Measurements from ENCODE around the gene RACGAP1.

The RACGAP1 gene, protein sequence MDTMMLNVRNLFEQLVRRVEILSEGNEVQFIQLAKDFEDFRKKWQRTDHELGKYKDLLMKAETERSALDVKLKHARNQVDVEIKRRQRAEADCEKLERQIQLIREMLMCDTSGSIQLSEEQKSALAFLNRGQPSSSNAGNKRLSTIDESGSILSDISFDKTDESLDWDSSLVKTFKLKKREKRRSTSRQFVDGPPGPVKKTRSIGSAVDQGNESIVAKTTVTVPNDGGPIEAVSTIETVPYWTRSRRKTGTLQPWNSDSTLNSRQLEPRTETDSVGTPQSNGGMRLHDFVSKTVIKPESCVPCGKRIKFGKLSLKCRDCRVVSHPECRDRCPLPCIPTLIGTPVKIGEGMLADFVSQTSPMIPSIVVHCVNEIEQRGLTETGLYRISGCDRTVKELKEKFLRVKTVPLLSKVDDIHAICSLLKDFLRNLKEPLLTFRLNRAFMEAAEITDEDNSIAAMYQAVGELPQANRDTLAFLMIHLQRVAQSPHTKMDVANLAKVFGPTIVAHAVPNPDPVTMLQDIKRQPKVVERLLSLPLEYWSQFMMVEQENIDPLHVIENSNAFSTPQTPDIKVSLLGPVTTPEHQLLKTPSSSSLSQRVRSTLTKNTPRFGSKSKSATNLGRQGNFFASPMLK

DNA sequence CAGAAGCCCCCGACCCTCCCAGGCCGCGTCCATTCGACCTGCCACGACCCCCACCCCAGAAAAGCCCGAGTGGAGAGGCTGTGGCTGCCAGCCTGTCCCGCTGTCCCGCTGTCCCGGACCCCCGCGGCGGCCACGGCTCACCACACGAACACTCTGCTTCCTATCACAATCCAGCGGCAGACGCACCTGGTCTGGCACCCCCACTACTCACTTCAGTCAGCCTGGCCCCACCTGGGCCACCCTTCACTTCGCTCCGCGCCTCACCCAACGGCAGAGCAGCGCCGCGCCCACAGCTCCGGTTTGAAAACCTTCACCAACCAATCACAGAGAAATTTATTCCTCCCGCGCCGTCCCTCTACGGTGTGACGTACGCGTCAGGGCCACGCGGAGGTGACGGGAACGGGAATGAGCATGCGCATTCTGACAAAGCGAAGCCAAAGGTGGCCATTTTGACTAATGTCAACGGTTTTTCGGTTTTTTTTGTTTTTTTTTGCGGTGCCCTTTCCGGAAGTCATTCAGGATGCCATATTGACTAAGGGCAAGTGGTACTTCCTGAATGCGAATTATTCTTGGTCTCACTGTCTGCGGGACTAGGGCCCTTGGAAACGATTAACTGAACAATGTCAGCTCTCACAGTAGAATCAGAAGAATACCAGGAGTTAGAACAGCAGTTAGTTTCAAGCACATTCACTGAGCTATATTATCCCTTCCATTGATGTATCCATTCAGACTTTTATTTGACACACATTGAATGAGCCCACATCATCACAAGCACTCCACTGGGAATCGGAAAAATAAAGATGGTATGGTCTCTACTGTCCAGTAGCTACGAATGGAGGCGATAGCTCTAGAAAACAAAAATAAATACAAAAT, at the start of gene RACGAP1:
TSS of gene RACGAP1 (minus strand) at position 308 of the 873 bp plus-strand sequence. CDS start 8,779 bp downstream, outside the sequence.
- peak within 1 kb of the TSS; percentile 91 for H3K4me2 ChIP-seq
- H3K4me3 ChIP-seq (IDR thresholded peaks at IDR 0.05; ENCODE audit: insufficient read depth, low read depth, low read length), result no peak within 1 kb of the TSS
- H3K4me1 ChIP-seq (ENCODE audit: low read depth, poor library complexity, severe bottlenecking), result peaks cover 29% of the 10 kb centered on the region
- TF ChIP-seq, protein P1, sequence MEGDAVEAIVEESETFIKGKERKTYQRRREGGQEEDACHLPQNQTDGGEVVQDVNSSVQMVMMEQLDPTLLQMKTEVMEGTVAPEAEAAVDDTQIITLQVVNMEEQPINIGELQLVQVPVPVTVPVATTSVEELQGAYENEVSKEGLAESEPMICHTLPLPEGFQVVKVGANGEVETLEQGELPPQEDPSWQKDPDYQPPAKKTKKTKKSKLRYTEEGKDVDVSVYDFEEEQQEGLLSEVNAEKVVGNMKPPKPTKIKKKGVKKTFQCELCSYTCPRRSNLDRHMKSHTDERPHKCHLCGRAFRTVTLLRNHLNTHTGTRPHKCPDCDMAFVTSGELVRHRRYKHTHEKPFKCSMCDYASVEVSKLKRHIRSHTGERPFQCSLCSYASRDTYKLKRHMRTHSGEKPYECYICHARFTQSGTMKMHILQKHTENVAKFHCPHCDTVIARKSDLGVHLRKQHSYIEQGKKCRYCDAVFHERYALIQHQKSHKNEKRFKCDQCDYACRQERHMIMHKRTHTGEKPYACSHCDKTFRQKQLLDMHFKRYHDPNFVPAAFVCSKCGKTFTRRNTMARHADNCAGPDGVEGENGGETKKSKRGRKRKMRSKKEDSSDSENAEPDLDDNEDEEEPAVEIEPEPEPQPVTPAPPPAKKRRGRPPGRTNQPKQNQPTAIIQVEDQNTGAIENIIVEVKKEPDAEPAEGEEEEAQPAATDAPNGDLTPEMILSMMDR (conservative IDR thresholded peaks at IDR 0.05; ENCODE audit: low read depth, low read length), result no peak
- H3K79me2 ChIP-seq (ENCODE audit: insufficient read depth, low read depth), result peaks cover 49% of the 10 kb centered on the region
- peak within 1 kb of the TSS; percentile 84 for H3K9ac ChIP-seq
- H3K27ac ChIP-seq, result peak within 1 kb of the TSS; percentile 65
- no peaks in the 10 kb centered on the region for H4K20me1 ChIP-seq (ENCODE audit: insufficient read depth)
- no peaks in the 10 kb centered on the region for H3K27me3 ChIP-seq (ENCODE audit: insufficient read depth, low read depth)
- peak within 1 kb of the TSS; percentile 83 for H2AFZ ChIP-seq (ENCODE audit: low read depth)
- H3K36me3 ChIP-seq (ENCODE audit: insufficient read depth), result peaks cover 6% of the 10 kb centered on the region; the same call in 1 of the 2 replicates

DNA sequence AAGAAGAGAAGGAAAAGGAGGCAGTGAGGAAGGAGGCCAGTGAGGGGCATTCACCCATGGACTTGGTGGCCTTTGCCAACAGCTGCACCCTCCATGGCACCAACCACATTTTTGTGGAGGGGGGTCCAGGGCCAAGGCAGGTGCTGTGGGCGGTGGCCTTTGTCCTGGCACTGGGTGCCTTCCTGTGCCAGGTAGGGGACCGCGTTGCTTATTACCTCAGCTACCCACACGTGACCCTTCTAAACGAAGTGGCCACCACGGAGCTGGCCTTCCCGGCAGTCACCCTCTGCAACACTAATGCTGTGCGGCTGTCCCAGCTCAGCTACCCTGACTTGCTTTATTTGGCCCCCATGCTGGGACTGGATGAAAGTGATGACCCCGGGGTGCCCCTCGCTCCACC, 48.4 kb upstream of the RACGAP1 start:
- no peak overlapping the region for H3K4me2 ChIP-seq
- no peak overlapping the region for H3K9ac ChIP-seq
- no peaks in the 10 kb centered on the region; the same call in 1 of the 2 replicates for H3K27me3 ChIP-seq (ENCODE audit: insufficient read depth, low read depth)
- no peak overlapping the region for H3K27ac ChIP-seq
- no peak overlapping the region for H2AFZ ChIP-seq (ENCODE audit: low read depth)
- H3K79me2 ChIP-seq (ENCODE audit: insufficient read depth, low read depth), result no peaks in the 10 kb centered on the region
- no peaks in the 10 kb centered on the region for H3K36me3 ChIP-seq (ENCODE audit: insufficient read depth)
- no peaks in the 10 kb centered on the region for H4K20me1 ChIP-seq (ENCODE audit: insufficient read depth)
- TF ChIP-seq, protein P1 (conservative IDR thresholded peaks at IDR 0.05; ENCODE audit: low read depth, low read length), result no peak
- H3K4me3 ChIP-seq (IDR thresholded peaks at IDR 0.05; ENCODE audit: insufficient read depth, low read depth, low read length), result no peak overlapping the region
- peaks cover 22% of the 10 kb centered on the region for H3K4me1 ChIP-seq (ENCODE audit: low read depth, poor library complexity, severe bottlenecking)

DNA sequence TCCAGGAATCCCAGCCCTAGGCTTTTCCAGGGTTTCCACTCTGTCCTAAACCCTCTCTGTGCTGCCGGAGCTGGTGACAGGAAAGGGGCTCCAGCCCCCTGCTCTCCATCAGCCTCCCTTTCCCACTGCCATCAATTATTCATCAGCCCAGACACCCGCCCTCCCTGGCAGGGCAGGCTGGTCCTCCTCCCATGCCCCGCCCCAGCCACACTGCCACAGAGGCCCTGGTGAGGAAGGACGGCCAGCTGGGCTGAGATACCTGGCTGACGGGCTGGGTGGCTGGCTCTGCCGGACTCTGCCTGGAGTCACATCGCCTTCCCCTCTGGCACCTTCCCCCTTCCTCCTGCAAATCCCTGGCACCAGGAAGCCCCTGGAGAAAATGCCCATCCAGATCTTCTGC, 47.9 kb upstream of the RACGAP1 start:
- Histone ChIP-seq H3K27me3 (ENCODE audit: insufficient read depth, low read depth) (no peaks in the 10 kb centered on the region; the same call in 1 of the 2 replicates), H3K36me3 (ENCODE audit: insufficient read depth) (no peaks in the 10 kb centered on the region), H3K4me3 (IDR thresholded peaks at IDR 0.05; ENCODE audit: insufficient read depth, low read depth, low read length) (no peak overlapping the region), H3K4me2 (no peak overlapping the region), H2AFZ (ENCODE audit: low read depth) (no peak overlapping the region), H3K4me1 (ENCODE audit: low read depth, poor library complexity, severe bottlenecking) (peaks cover 22% of the 10 kb centered on the region), H3K27ac (no peak overlapping the region), H3K79me2 (ENCODE audit: insufficient read depth, low read depth) (no peaks in the 10 kb centered on the region), H4K20me1 (ENCODE audit: insufficient read depth) (no peaks in the 10 kb centered on the region), H3K9ac (no peak overlapping the region)
- TF ChIP-seq, protein P1 (conservative IDR thresholded peaks at IDR 0.05; ENCODE audit: low read depth, low read length), result no peak

DNA sequence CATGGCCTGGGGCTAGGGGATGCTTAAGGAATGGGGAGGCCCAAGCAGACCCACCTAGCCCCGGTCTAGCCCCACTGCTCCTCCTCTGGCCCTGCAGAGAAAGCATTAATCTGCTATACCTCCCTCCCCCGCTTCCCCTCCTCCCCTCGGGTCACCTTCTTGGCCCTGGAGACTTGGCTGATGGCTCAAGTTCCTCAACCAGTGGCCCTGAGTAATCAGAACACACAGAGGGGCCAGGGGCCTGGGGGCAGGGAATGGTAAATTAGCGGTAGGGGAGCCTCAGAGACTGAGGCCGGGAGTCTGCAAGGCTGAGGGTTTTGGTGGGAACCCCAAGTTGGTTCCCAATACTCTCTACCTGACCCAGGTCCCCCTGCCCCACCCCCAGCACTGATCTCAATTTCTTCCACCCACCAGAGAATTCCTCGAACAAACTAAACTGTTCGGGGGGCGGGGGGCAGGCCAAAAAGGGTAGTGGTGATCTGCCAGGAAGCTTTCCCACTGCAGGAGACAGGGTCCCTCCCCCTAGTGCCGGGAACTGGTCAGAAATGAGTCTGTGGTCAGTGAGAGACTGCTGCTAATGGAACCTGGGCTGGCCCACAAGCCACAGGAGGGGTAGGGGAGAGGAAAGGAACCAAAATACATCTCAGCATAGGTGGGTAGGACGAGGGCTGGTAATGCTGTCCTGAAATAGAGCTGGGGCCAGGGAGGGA, 47.1 kb upstream of the RACGAP1 start:
- Histone ChIP-seq H3K27me3 (ENCODE audit: insufficient read depth, low read depth) (no peaks in the 10 kb centered on the region), H3K4me3 (IDR thresholded peaks at IDR 0.05; ENCODE audit: insufficient read depth, low read depth, low read length) (no peak overlapping the region), H4K20me1 (ENCODE audit: insufficient read depth) (no peaks in the 10 kb centered on the region), H3K4me1 (ENCODE audit: low read depth, poor library complexity, severe bottlenecking) (peaks cover 22% of the 10 kb centered on the region), H3K4me2 (no peak overlapping the region), H3K9ac (no peak overlapping the region), H3K27ac (no peak overlapping the region), H3K36me3 (ENCODE audit: insufficient read depth) (no peaks in the 10 kb centered on the region), H3K79me2 (ENCODE audit: insufficient read depth, low read depth) (no peaks in the 10 kb centered on the region), H2AFZ (ENCODE audit: low read depth) (no peak overlapping the region)
- TF ChIP-seq, protein P1 (conservative IDR thresholded peaks at IDR 0.05; ENCODE audit: low read depth, low read length), result no peak

All from KMS-11 (cell line).